ENCODE data around the gene GM2A. TPM values are rescaled to one million over a fixed set of nuclear protein-coding genes. Genes with fewer than 3 reads are reported as not detected.

GM2A gene
- polyA plus RNA-seq, 1 donor from 2014 or later = 0.40 TPM

DNA sequence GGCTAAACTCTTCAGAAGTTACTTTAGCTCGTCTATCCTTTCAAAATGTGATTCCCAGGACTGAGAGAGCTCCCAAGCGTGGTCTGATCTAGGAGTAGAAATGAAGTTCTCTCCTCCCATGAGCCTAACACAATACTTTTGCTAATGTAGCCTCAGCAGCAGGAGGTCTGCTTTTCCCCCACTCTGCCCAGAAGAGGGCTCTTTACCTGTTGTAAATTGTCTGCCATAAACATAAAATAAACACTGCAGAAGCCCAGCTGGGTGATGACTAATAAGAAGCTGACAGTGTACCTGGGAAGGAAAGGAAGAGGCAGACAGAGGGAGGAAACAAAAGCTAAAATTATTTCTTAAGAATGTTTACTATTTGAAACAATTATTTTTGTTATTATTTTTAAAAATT, 35.2 kb downstream of the GM2A start:
- H3F3A ChIP-seq (ENCODE audit: insufficient read depth, low read length, poor library complexity, severe bottlenecking) = no peaks in the 10 kb centered on the region
- H3K36me3 ChIP-seq (ENCODE audit: insufficient read depth, low read length) = no peaks in the 10 kb centered on the region
- no peak overlapping the region for H3K4me3 ChIP-seq (ENCODE audit: low read length)
- no peaks in the 10 kb centered on the region for H3K27me3 ChIP-seq (ENCODE audit: insufficient read depth, low read depth, low read length)
- no peak overlapping the region for H3K27ac ChIP-seq (ENCODE audit: low read length)
- TF ChIP-seq EZH2 (IDR thresholded peaks at IDR 0.05; ENCODE audit: borderline replicate concordance, insufficient read depth, low read length, poor library complexity, severe bottlenecking) (no peak), EP300 (conservative IDR thresholded peaks at IDR 0.05; ENCODE audit: poor library complexity, severe bottlenecking) (no peak), TAF1 (IDR thresholded peaks at IDR 0.05; ENCODE audit: low read depth) (no peak), MXI1 (conservative IDR thresholded peaks at IDR 0.05; ENCODE audit: poor library complexity, severe bottlenecking) (no peak)
- TF ChIP-seq, protein P1, sequence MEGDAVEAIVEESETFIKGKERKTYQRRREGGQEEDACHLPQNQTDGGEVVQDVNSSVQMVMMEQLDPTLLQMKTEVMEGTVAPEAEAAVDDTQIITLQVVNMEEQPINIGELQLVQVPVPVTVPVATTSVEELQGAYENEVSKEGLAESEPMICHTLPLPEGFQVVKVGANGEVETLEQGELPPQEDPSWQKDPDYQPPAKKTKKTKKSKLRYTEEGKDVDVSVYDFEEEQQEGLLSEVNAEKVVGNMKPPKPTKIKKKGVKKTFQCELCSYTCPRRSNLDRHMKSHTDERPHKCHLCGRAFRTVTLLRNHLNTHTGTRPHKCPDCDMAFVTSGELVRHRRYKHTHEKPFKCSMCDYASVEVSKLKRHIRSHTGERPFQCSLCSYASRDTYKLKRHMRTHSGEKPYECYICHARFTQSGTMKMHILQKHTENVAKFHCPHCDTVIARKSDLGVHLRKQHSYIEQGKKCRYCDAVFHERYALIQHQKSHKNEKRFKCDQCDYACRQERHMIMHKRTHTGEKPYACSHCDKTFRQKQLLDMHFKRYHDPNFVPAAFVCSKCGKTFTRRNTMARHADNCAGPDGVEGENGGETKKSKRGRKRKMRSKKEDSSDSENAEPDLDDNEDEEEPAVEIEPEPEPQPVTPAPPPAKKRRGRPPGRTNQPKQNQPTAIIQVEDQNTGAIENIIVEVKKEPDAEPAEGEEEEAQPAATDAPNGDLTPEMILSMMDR (IDR thresholded peaks at IDR 0.05; ENCODE audit: poor library complexity, severe bottlenecking) = no peak
- TF ChIP-seq, protein P2, sequence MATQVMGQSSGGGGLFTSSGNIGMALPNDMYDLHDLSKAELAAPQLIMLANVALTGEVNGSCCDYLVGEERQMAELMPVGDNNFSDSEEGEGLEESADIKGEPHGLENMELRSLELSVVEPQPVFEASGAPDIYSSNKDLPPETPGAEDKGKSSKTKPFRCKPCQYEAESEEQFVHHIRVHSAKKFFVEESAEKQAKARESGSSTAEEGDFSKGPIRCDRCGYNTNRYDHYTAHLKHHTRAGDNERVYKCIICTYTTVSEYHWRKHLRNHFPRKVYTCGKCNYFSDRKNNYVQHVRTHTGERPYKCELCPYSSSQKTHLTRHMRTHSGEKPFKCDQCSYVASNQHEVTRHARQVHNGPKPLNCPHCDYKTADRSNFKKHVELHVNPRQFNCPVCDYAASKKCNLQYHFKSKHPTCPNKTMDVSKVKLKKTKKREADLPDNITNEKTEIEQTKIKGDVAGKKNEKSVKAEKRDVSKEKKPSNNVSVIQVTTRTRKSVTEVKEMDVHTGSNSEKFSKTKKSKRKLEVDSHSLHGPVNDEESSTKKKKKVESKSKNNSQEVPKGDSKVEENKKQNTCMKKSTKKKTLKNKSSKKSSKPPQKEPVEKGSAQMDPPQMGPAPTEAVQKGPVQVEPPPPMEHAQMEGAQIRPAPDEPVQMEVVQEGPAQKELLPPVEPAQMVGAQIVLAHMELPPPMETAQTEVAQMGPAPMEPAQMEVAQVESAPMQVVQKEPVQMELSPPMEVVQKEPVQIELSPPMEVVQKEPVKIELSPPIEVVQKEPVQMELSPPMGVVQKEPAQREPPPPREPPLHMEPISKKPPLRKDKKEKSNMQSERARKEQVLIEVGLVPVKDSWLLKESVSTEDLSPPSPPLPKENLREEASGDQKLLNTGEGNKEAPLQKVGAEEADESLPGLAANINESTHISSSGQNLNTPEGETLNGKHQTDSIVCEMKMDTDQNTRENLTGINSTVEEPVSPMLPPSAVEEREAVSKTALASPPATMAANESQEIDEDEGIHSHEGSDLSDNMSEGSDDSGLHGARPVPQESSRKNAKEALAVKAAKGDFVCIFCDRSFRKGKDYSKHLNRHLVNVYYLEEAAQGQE (IDR thresholded peaks at IDR 0.05; ENCODE audit: borderline replicate concordance) = no peak
- no peaks in the 10 kb centered on the region for H3K9me3 ChIP-seq (ENCODE audit: low read length)
- no peaks in the 10 kb centered on the region for H3K79me2 ChIP-seq (replicated peaks; ENCODE audit: insufficient read depth, low read length)
- H4K20me1 ChIP-seq (ENCODE audit: insufficient read depth) = no peaks in the 10 kb centered on the region
- H3K4me2 ChIP-seq (ENCODE audit: low read length) = no peak overlapping the region
- H2AFZ ChIP-seq (ENCODE audit: low read depth, low read length) = no peak overlapping the region
- H3K9me2 ChIP-seq (ENCODE audit: insufficient read depth, low read length) = no peaks in the 10 kb centered on the region
- H3K9ac ChIP-seq (ENCODE audit: low read length) = no peak overlapping the region

DNA sequence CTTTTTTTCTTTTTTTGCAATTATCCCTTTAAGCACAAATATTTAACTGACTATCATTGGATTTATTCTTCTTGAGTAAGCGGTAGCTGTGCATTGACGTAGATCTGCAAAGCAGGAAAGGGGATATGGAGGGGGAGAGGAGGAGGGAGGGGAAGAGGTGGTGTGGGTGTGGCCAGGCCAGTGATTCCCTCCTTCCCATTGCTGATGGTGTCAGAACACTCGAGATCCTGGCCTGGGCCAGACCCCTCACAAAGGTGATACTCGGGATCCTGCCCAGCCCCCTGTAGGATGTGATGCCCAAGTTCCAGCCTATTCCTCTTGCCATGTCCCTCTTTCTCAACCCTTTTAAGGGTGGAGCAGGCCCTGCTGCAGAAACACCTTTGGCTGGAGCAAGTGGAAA, 40.6 kb downstream of the GM2A start:
- no peaks in the 10 kb centered on the region for H3F3A ChIP-seq (ENCODE audit: insufficient read depth, low read length, poor library complexity, severe bottlenecking)
- H3K9ac ChIP-seq (ENCODE audit: low read length) = no peak overlapping the region
- TF ChIP-seq SMC3 (conservative IDR thresholded peaks at IDR 0.05; ENCODE audit: poor library complexity) (no peak), EP300 (conservative IDR thresholded peaks at IDR 0.05; ENCODE audit: poor library complexity, severe bottlenecking) (no peak), POLR2AphosphoS5 (IDR thresholded peaks at IDR 0.05) (no peak), RAD21 (conservative IDR thresholded peaks at IDR 0.05) (no peak), MXI1 (conservative IDR thresholded peaks at IDR 0.05; ENCODE audit: poor library complexity, severe bottlenecking) (no peak), TAF1 (IDR thresholded peaks at IDR 0.05; ENCODE audit: low read depth) (no peak), EZH2 (IDR thresholded peaks at IDR 0.05; ENCODE audit: borderline replicate concordance, insufficient read depth, low read length, poor library complexity, severe bottlenecking) (no peak)
- TF ChIP-seq, protein P2 (IDR thresholded peaks at IDR 0.05; ENCODE audit: borderline replicate concordance) = no peak
- TF ChIP-seq, protein P1 (IDR thresholded peaks at IDR 0.05; ENCODE audit: poor library complexity, severe bottlenecking) = no peak
- no peaks in the 10 kb centered on the region for H4K20me1 ChIP-seq (ENCODE audit: insufficient read depth)
- no peak overlapping the region for H3K4me2 ChIP-seq (ENCODE audit: low read length)
- no peaks in the 10 kb centered on the region for H3K9me2 ChIP-seq (ENCODE audit: insufficient read depth, low read length)
- H3K27ac ChIP-seq (ENCODE audit: low read length) = no peak overlapping the region
- H3K4me3 ChIP-seq (ENCODE audit: low read length) = no peak overlapping the region
- no peaks in the 10 kb centered on the region for H3K9me3 ChIP-seq (ENCODE audit: low read length)
- H3K79me2 ChIP-seq (replicated peaks; ENCODE audit: insufficient read depth, low read length) = no peaks in the 10 kb centered on the region
- no peaks in the 10 kb centered on the region for H3K27me3 ChIP-seq (ENCODE audit: insufficient read depth, low read depth, low read length)
- H3K36me3 ChIP-seq (ENCODE audit: insufficient read depth, low read length) = no peaks in the 10 kb centered on the region
- no peak overlapping the region for H2AFZ ChIP-seq (ENCODE audit: low read depth, low read length)
